Measurements from ENCODE around the gene CD101.

The CD101 gene

DNA sequence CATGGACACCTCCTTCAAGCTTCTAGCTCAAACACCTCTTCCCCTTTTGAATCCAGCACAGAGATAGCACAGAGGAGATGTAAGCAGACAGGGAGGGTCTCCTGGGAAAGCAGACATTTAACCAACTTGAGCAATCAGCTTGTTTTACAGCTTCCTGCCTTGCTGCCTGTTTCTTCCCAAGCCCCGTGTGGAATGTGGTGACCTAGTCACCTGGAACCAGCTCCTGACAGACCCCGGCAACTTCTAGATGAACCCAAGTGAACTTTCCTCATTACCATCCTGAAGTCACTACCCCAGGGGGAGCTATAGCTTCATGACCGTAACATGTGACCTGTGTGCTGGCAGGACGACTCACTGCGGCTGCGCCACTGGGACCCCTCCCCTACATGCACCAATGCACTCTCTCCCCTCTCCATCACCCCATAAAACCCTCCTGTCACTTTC is 34.5 kb downstream of the CD101 start:
- TF ChIP-seq, protein P1, sequence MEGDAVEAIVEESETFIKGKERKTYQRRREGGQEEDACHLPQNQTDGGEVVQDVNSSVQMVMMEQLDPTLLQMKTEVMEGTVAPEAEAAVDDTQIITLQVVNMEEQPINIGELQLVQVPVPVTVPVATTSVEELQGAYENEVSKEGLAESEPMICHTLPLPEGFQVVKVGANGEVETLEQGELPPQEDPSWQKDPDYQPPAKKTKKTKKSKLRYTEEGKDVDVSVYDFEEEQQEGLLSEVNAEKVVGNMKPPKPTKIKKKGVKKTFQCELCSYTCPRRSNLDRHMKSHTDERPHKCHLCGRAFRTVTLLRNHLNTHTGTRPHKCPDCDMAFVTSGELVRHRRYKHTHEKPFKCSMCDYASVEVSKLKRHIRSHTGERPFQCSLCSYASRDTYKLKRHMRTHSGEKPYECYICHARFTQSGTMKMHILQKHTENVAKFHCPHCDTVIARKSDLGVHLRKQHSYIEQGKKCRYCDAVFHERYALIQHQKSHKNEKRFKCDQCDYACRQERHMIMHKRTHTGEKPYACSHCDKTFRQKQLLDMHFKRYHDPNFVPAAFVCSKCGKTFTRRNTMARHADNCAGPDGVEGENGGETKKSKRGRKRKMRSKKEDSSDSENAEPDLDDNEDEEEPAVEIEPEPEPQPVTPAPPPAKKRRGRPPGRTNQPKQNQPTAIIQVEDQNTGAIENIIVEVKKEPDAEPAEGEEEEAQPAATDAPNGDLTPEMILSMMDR (IDR thresholded peaks at IDR 0.05; ENCODE audit: borderline replicate concordance, control extremely low read depth, extremely low read depth, insufficient read depth, missing control alignments), result no peak
- no peak for DNase-seq (ENCODE audit: low spot score)
- in situ Hi-C loops (cut with MboI; ENCODE audit: low sequenced_read_pairs, unreplicated experiment), result no loop called here

DNA sequence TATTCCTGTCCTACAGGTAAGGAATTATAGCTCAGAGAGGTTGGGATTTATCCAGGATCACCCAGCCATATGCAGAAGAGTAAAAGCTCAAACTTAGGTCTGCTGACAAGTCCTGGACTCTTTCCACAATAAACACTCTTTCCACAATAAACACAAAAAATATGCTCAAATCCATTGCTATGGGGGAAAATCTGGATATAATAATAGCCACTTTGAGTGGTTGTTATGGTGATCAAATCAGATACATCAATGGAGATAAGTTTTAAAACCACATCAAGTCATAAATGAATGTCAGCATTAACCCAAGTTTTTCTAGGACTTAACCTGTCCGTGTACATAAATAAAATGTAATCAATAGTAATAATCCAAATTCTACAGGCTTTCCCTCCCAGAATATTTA is 36.2 kb downstream of the CD101 start:
- TF ChIP-seq, protein P1 (IDR thresholded peaks at IDR 0.05; ENCODE audit: borderline replicate concordance, control extremely low read depth, extremely low read depth, insufficient read depth, missing control alignments), result no peak

DNA sequence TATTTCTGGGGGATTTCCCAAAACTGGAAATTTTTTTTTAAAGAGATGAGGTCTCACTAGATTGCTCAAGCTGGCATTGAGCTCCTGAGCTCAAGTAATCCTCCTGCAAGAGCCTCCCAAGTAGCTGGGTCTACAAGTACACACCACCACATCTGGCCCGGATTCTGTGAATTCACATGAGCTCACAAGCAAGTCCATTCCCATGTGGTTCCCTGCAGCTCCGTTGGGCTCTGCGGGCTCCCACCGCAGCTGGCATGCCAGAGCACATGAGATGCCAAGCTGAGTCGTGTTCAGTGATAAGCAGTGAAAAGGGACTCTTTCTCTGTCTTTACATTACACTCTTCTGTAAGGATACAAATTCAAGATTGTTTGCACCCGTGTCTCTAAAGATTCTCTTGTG is 36.7 kb downstream of the CD101 start:
- no peak for DNase-seq (ENCODE audit: low spot score)
- in situ Hi-C loops (cut with MboI; ENCODE audit: low sequenced_read_pairs, unreplicated experiment), result no loop called here
- TF ChIP-seq, protein P1 (IDR thresholded peaks at IDR 0.05; ENCODE audit: borderline replicate concordance, control extremely low read depth, extremely low read depth, insufficient read depth, missing control alignments), result no peak

More for the DNA sequence above, 36.2 kb downstream of the CD101 start:
- in situ Hi-C loops (cut with MboI; ENCODE audit: low sequenced_read_pairs, unreplicated experiment), result no loop called here
- no peak for DNase-seq (ENCODE audit: low spot score)

DNA sequence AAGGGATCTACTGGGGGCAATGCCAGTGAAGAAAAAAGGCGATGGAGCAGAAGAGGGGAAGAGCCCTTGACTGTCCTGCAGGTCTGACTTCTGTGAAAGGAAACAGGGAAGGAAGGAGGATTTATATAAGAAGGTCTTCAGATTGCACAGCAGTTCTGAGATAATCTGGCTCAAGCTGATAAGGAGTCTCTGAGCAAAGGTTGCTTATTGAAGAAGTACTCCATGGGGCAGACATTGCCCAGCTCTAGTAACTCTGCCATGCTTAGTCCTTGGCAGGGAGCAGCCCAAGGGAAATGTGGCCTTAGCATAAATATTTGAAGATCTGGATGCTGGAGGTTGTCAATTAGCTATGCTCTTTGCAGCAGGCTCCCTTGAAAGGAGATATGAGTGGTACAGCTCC is 42.7 kb downstream of the CD101 start:
- no peak for DNase-seq (ENCODE audit: low spot score)
- TF ChIP-seq, protein P1 (IDR thresholded peaks at IDR 0.05; ENCODE audit: borderline replicate concordance, control extremely low read depth, extremely low read depth, insufficient read depth, missing control alignments), result no peak
- in situ Hi-C loops (cut with MboI; ENCODE audit: low sequenced_read_pairs, unreplicated experiment), result no loop called here

DNA sequence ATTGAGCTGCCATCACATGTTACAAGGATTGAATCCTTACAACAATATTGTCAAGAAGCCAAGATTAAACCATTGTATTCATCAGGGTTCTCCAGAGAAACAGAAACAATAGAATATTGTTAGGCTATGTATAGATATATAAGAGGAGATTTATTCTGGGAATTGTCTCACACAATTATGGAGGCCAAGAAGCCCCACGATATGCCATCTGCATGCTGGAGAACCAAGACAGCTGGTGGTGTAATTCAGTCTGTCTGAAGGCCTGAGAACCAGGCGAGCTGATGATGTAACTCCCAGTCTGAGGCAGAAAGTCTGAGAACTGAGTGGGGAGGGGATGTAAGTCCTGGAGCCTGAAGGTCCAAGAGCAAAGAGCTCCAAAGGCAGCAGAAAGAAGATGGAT is 44.1 kb downstream of the CD101 start:
- TF ChIP-seq, protein P1 (IDR thresholded peaks at IDR 0.05; ENCODE audit: borderline replicate concordance, control extremely low read depth, extremely low read depth, insufficient read depth, missing control alignments), result no peak
- DNase-seq (ENCODE audit: low spot score), result no peak
- in situ Hi-C loops (cut with MboI; ENCODE audit: low sequenced_read_pairs, unreplicated experiment), result no loop called here

DNA sequence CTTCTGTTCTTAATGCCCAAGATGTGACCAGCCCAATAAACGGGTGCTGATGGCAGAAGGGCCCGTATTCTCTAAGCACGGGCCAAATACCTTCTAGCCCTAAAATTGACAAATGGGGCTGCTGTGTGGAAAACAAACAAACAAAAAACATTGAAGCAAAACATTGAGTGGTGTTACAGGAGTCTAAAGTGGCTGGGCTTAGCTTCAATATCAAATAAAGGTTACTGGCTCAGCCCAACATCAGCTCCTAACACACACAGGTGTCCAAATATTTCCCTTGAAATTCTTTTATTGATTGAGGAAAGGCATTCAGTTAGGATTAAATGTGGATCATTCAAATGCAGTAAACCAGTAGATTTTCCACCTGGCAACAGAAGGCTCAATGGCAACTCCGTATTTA is 45.2 kb downstream of the CD101 start:
- in situ Hi-C loops (cut with MboI; ENCODE audit: low sequenced_read_pairs, unreplicated experiment), result no loop called here

More for the DNA sequence above, 45.2 kb downstream of the CD101 start:
- TF ChIP-seq, protein P1 (IDR thresholded peaks at IDR 0.05; ENCODE audit: borderline replicate concordance, control extremely low read depth, extremely low read depth, insufficient read depth, missing control alignments), result no peak
- DNase-seq (ENCODE audit: low spot score), result no peak

Data from GM13976 (cell line).